Measurements from ENCODE around the gene FXYD7.

Gene FXYD7

GRCh38 chr19:35114353-35115176 is 28.5 kb upstream of the FXYD7 start:
- Histone ChIP-seq H3K9me3 (no peaks in the 10 kb centered on the region), H3K4me1 (ENCODE audit: control insufficient read depth in 1 of 2, insufficient read depth in 1 of 2, low read depth in 1 of 2, low read length in 1 of 2) (no peaks in the 10 kb centered on the region), H3K4me3 (ENCODE audit: low read depth in 1 of 2, low read length in 1 of 2) (no peak overlapping the region), H3K36me3 (no peaks in the 10 kb centered on the region), H3K27me3 (peaks cover 57% of the 10 kb centered on the region), H3K27ac (no peak overlapping the region)
- peak; percentile 79 for TF ChIP-seq CTCF (IDR thresholded peaks at IDR 0.05)

- H3K4me1 ChIP-seq (ENCODE audit: control insufficient read depth in 1 of 2, insufficient read depth in 1 of 2, low read depth in 1 of 2, low read length in 1 of 2): no peaks in the 10 kb centered on the region
- no peaks in the 10 kb centered on the region for H3K36me3 ChIP-seq
- H3K9me3 ChIP-seq: no peaks in the 10 kb centered on the region
- no peak within 1 kb of the TSS for H3K27ac ChIP-seq
- TF ChIP-seq CTCF (IDR thresholded peaks at IDR 0.05): no peak
- H3K27me3 ChIP-seq: peaks cover 55% of the 10 kb centered on the region
- H3K4me3 ChIP-seq (ENCODE audit: low read depth in 1 of 2, low read length in 1 of 2): no peak within 1 kb of the TSS
Measured at GRCh38 chr19:35115177-35115951, 27.7 kb upstream of the FXYD7 start, which contains the start of gene FXYD3. TSS of gene FXYD3 (plus strand) at chr19:35115823. CDS start at chr19:35119377, 3,554 bp downstream.

- H3K27ac ChIP-seq: no peak overlapping the region
Measured at GRCh38 chr19:35116072-35116801, 26.8 kb upstream of the FXYD7 start.

GRCh38 chr19:35117116-35117515 is 25.9 kb upstream of the FXYD7 start:
- no peak for TF ChIP-seq CTCF (IDR thresholded peaks at IDR 0.05)
- H3K4me1 ChIP-seq (ENCODE audit: control insufficient read depth in 1 of 2, insufficient read depth in 1 of 2, low read depth in 1 of 2, low read length in 1 of 2): no peaks in the 10 kb centered on the region
- no peaks in the 10 kb centered on the region for H3K9me3 ChIP-seq
- H3K4me3 ChIP-seq (ENCODE audit: low read depth in 1 of 2, low read length in 1 of 2): no peak overlapping the region
- peaks cover 54% of the 10 kb centered on the region for H3K27me3 ChIP-seq
- no peaks in the 10 kb centered on the region for H3K36me3 ChIP-seq
- H3K27ac ChIP-seq: no peak overlapping the region

More at GRCh38 chr19:35116072-35116801, 26.8 kb upstream of the FXYD7 start:
- H3K9me3 ChIP-seq: no peaks in the 10 kb centered on the region
- H3K4me3 ChIP-seq (ENCODE audit: low read depth in 1 of 2, low read length in 1 of 2): no peak overlapping the region
- H3K4me1 ChIP-seq (ENCODE audit: control insufficient read depth in 1 of 2, insufficient read depth in 1 of 2, low read depth in 1 of 2, low read length in 1 of 2): no peaks in the 10 kb centered on the region
- no peaks in the 10 kb centered on the region for H3K36me3 ChIP-seq
- no peak for TF ChIP-seq CTCF (IDR thresholded peaks at IDR 0.05)
- peaks cover 54% of the 10 kb centered on the region for H3K27me3 ChIP-seq

GRCh38 chr19:35117799-35118198 is 25.3 kb upstream of the FXYD7 start:
- Histone ChIP-seq H3K27me3 (peaks cover 54% of the 10 kb centered on the region), H3K4me1 (ENCODE audit: control insufficient read depth in 1 of 2, insufficient read depth in 1 of 2, low read depth in 1 of 2, low read length in 1 of 2) (no peaks in the 10 kb centered on the region), H3K36me3 (no peaks in the 10 kb centered on the region), H3K9me3 (no peaks in the 10 kb centered on the region), H3K27ac (no peak overlapping the region), H3K4me3 (ENCODE audit: low read depth in 1 of 2, low read length in 1 of 2) (no peak overlapping the region)
- TF ChIP-seq CTCF (IDR thresholded peaks at IDR 0.05): no peak
